Stimulated activated effector memory CD8-positive, alpha-beta T cell treated with anti-CD3 and anti-CD28 coated beads, Interleukin-12 subunit alpha, Interleukin-12 subunit beta, amount 100 ng/mL, for 72 hours (primary cell): ENCODE measurements around the gene RNF141.

Experiments used
- ATAC-seq: fragments of 150-1000 bp; cut with Tn5 transposase; 2 replicates; pipeline ENCODE4 v1.10.0; 2021
- DNase-seq, 2 donors: peaks; one replicate each; pipeline ENCODE4 v3.0.0; 2021 to 2022; ENCODE audit warnings: low spot score in 2 of 2
- H3K27ac Mint-ChIP-seq: one replicate; pipeline ENCODE4 v1.8.0; 2022; ENCODE audit warnings: mild to moderate bottlenecking, mixed read lengths
- H3K36me3 Mint-ChIP-seq: one replicate; pipeline ENCODE4 v1.8.0; 2022; ENCODE audit warnings: mild to moderate bottlenecking, mixed read lengths
- H3K4me1 Mint-ChIP-seq: one replicate; pipeline ENCODE4 v1.8.0; 2022; ENCODE audit warnings: mixed read lengths
- H3K4me3 Mint-ChIP-seq: one replicate; pipeline ENCODE4 v1.8.0; 2022; ENCODE audit warnings: mild to moderate bottlenecking, mixed read lengths
- H3K9me3 Mint-ChIP-seq: one replicate; pipeline ENCODE4 v1.8.0; 2022; ENCODE audit warnings: mixed read lengths

Gene RNF141

DNA sequence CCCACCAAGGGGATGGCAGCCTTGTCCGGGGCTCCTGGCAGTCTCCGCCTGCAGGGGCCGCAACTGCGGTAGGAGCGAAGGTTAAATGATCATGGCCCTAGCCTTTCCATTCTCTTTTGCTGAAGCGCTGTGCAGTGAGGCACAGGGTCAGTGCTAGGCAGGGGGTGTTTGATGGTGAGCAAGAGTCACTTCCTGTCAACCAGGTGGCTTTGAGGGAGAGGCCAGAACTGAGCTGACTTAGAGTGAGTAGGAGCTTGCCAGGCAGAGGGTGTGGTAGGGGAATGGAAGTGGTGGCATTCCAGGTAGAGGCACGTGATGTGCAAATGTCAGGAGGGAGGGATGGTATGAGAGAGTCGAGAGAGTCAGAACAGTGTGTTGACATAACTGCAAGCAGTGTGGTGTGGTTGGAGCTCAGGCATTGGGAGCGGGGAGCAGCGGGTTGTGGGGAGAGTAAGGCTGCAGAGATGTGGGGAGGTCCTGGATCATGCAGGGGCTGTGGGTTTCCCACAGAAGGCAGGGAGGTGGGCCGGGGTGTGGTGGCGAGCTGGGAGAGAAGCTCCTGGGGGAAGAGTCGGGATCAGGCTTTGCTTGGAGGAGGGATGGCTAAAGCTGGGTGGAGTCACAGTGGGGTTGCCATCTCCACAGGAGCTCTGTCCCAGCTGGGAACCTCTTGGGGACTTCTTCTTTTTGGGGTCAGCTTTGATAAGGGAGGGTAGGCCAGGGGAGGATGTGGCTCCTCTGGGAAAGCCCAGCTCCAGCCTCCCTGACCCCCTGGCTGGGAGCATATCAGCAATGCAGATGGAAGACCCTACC is 52.7 kb downstream of the RNF141 start:
- Mint-ChIP-seq H3K9me3 (no peaks in the 10 kb centered on the region), H3K36me3 (peaks cover 69% of the 10 kb centered on the region), H3K4me3 (peak overlapping the region; percentile 1), H3K4me1 (peaks cover 27% of the 10 kb centered on the region), H3K27ac (peak overlapping the region; percentile 74)
- ATAC-seq (peak; percentile 57), DNase-seq (no peak)

DNA sequence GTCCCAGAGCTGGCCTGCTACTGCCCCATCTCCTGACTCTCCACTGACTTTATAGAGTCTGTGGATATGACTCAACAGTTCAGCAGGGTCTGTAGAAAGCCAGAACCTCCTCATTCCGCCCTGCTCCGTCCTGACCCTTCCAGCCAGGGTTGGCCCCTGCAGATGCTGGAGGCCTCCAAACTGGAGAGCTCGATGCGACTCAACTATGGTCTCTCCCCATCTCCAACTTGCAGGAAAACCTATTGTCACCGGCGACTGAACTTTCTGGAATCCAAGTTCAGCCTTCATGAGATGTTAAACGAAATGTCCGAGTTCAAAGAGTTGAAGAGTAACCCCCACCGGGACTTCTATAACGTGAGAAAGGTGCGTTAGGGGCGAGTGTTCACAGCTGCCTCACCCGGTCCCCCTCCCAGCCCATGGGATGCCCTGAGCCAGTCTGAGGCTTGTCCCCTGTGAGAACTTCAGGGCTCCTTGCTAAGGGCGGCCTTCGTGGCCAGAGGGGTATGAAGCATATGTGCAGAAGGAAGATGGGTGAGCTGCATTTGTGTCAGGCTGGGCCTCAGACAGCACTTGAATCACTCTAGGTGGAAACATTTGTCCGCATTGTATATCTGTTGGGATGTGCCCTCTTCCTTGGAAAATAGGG is 53.9 kb downstream of the RNF141 start:
- Mint-ChIP-seq H3K4me1 (peaks cover 27% of the 10 kb centered on the region), H3K27ac (peak overlapping the region; percentile 74), H3K36me3 (peaks cover 67% of the 10 kb centered on the region), H3K4me3 (no peak overlapping the region), H3K9me3 (no peaks in the 10 kb centered on the region)
- no peak for DNase-seq
- no peak for ATAC-seq

DNA sequence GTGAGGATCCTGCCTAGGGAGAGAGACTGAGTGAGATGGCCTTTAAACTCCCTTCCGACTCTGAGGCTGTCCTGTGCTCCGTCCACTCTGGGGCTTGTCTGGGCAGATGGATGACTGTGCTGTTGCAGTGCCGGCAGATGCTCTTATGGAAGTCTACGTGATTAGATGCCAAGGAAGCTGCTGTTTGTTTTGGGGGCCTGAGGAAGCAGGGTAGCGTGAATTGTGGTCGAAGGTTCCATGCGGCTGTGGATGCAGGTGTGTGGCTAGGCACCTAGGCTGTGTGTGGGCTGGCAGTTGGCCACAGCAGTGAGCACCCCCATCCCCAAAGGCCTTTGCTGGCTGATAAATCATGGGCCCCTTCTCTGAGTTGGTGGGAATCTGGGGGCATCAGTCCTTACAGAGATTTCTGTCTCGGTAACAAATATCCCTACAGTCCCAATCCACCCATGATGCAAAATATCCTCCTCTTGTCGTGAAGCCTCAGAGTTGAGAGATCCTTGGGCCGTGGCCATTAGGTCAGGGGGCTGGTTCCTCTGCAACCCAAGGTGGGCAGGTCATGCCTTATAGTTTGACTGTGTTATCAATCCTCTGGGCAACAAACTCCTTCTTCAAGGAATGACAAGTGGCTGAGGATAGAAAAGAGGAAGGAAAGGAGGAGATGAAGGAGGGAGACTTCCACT is 54.7 kb downstream of the RNF141 start:
- ATAC-seq (no peak), DNase-seq (no peak)
- peak overlapping the region; percentile 34 for H3K27ac Mint-ChIP-seq
- H3K36me3 Mint-ChIP-seq: peaks cover 65% of the 10 kb centered on the region
- no peak overlapping the region for H3K4me3 Mint-ChIP-seq
- H3K9me3 Mint-ChIP-seq: no peaks in the 10 kb centered on the region
- H3K4me1 Mint-ChIP-seq: peaks cover 27% of the 10 kb centered on the region

DNA sequence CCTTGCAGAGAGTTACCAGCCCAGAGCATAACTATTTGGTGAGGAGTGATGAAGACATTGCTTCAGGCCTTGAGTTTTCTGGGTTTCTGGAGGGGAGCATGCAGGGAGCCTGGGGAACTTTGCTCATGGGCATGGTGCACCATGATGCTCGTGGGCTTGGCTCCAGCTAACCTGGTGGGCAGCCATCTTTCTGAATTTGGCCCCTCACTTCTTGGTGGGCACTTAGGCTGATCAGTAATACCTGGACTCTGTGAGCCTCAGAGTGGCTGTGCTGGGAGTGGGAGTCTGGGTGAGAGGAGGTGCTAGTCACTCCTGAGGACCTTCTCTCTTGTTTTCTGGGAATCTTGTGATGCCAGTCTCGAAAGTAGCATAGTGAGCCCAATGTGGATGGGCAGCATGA is 55.3 kb downstream of the RNF141 start:
- ATAC-seq (no peak), DNase-seq (no peak)
- H3K4me3 Mint-ChIP-seq: no peak overlapping the region
- H3K4me1 Mint-ChIP-seq: peaks cover 27% of the 10 kb centered on the region
- peak overlapping the region; percentile 34 for H3K27ac Mint-ChIP-seq
- H3K36me3 Mint-ChIP-seq: peaks cover 69% of the 10 kb centered on the region
- H3K9me3 Mint-ChIP-seq: no peaks in the 10 kb centered on the region

DNA sequence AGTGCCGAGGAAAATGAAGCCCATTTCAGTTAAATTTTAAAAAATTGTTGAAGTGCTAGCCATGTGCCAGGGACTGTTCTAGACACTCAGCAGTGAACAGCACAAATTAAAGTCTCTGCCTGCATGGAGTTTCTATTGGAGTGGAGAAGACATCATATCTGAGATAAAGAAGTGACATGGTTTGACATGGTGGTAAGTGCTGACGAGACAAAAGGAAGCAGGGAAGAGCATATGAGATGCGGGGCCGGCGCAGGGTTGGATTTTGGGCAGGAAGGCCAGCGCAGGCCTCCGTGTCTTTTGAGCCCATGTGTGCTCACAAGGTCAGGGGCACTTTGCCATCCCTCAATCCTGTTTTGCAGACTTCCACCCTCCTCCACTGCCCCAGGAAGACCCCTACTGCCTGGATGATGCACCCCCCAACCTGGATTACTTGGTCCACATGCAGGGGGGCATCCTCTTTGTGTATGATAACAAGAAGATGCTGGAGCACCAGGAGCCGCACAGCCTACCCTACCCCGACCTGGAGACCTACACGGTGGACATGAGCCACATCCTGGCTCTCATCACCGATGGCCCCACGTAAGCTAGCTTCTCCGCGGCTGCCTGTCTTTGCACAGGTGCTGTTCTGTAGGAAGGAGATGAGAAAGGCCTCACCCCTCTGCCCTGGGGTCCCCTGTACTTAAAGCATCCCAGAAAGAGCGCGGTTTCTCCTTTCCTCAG is 56.4 kb downstream of the RNF141 start:
- H3K4me3 Mint-ChIP-seq: no peak overlapping the region
- H3K4me1 Mint-ChIP-seq: peaks cover 19% of the 10 kb centered on the region
- peaks cover 66% of the 10 kb centered on the region for H3K36me3 Mint-ChIP-seq
- ATAC-seq (no peak), DNase-seq (no peak)
- no peaks in the 10 kb centered on the region for H3K9me3 Mint-ChIP-seq
- no peak overlapping the region for H3K27ac Mint-ChIP-seq

GRCh38 chr11:10483584-10483983 is 57.4 kb downstream of the RNF141 start:
- Mint-ChIP-seq H3K4me1 (peaks cover 16% of the 10 kb centered on the region), H3K27ac (peak overlapping the region; percentile 34), H3K4me3 (no peak overlapping the region), H3K36me3 (peaks cover 72% of the 10 kb centered on the region), H3K9me3 (no peaks in the 10 kb centered on the region)
- DNase-seq (no peak), ATAC-seq (no peak)

DNA sequence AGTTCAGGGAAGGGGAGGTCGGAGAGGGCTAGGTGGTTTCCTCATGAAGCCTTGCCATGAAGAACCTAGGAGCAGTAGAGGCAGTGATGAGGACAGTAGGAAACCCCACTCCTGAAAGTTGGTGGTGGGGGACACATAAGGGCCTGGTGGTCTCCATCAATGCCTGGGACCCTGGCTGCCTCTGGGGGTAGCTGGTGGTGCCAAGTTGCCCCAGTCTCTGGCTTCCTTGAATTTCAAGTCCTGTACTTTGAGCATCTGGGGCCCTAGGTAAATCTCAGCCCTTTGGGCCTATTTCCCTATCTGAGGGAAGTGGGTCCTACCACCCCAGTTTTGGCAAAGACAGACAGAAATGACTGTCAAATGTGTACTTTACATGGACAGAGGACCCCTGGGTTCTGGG is 57.8 kb downstream of the RNF141 start:
- peaks cover 16% of the 10 kb centered on the region for H3K4me1 Mint-ChIP-seq
- H3K4me3 Mint-ChIP-seq: no peak overlapping the region
- peak overlapping the region; percentile 34 for H3K27ac Mint-ChIP-seq
- ATAC-seq (no peak), DNase-seq (no peak)
- no peaks in the 10 kb centered on the region for H3K9me3 Mint-ChIP-seq
- peaks cover 72% of the 10 kb centered on the region for H3K36me3 Mint-ChIP-seq

GRCh38 chr11:10481560-10482349 is 59.2 kb downstream of the RNF141 start:
- no peak for DNase-seq
- H3K36me3 Mint-ChIP-seq: peaks cover 65% of the 10 kb centered on the region
- no peak overlapping the region for H3K27ac Mint-ChIP-seq
- H3K9me3 Mint-ChIP-seq: no peaks in the 10 kb centered on the region
- no peak for ATAC-seq
- H3K4me3 Mint-ChIP-seq: no peak overlapping the region
- H3K4me1 Mint-ChIP-seq: peaks cover 25% of the 10 kb centered on the region

GRCh38 chr11:10480760-10481159 is 60.2 kb downstream of the RNF141 start:
- no peak for ATAC-seq
- peaks cover 30% of the 10 kb centered on the region for H3K4me1 Mint-ChIP-seq
- H3K4me3 Mint-ChIP-seq: no peak overlapping the region

GRCh38 chr11:10480026-10480425 is 61.0 kb downstream of the RNF141 start:
- Mint-ChIP-seq H3K4me1 (peaks cover 31% of the 10 kb centered on the region), H3K4me3 (no peak overlapping the region), H3K27ac (no peak overlapping the region), H3K9me3 (no peaks in the 10 kb centered on the region), H3K36me3 (peaks cover 63% of the 10 kb centered on the region)
- ATAC-seq (no peak), DNase-seq (no peak)

More at GRCh38 chr11:10480760-10481159, 60.2 kb downstream of the RNF141 start:
- DNase-seq: no peak
- Mint-ChIP-seq H3K27ac (no peak overlapping the region), H3K9me3 (no peaks in the 10 kb centered on the region), H3K36me3 (peaks cover 69% of the 10 kb centered on the region)

DNA sequence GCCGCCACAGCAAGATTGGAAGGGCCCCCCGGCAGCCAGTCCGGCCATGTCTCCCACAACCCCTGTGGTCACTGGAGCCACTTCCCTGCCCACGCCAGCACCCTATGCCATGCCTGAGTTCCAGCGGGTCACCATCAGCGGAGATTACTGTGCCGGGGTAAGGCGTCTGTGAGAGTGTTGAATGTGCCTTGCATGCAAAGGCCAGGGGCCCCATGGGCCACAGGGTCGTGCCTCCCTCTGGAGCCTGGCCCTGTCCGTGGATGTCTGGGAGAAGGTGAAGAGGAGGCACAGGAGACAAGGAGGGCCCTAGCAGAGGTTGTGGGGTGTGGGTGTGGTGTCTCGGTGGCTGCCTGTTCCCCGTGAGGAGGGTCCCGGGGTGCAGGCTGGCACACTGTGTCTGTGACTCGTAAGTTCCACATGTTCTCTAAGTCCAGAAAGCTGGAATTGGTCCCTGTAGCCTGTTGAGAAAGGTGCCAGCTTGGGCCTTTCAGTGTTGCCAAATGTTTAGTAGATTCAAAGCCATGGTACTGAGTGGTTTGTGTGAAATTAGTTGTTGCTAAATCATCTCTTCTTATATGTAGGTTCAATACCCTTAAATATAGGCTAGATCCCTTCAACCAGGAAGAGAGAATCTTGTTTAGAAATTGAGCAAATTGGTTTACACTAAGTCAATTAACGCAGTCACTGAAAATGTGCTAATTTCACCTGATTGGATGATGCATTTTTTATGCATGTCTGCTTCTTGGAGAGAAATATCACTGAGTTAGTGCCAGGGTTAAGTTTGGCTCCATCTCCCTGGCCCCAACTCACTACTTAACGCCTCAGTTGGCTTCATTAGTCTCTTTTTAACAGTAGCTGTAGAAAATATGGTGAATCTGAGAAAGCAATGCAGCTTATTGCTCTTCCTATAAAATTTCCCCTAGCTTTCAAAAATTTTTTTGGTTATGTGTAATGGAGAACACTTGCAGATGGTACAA is 62.1 kb downstream of the RNF141 start:
- Mint-ChIP-seq H3K4me1 (peaks cover 43% of the 10 kb centered on the region), H3K36me3 (peaks cover 58% of the 10 kb centered on the region), H3K9me3 (no peaks in the 10 kb centered on the region), H3K4me3 (no peak overlapping the region), H3K27ac (peak overlapping the region; percentile 18)
- no peak for ATAC-seq
- no peak for DNase-seq

DNA sequence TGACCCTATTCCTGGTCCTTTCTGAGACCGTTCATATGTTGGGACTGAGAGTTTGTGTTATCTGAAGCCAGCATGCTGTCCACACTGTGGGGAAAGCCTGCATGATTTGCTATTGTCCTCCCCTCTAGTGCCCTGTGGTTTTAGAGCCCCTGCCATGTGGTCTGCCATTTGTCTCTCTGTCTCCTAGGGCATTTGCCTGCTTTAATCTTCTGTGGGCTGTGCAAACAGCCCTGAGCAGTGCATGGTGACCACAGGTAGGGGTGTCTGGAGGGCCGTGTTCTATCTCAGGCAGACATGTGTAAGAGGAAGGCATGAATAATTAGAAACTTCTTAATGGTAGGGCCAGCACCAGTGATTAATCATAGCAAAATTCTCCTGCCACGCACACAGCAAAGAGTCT is 62.9 kb downstream of the RNF141 start:
- peak overlapping the region; percentile 18 for H3K27ac Mint-ChIP-seq
- ATAC-seq (peak; percentile 38), DNase-seq (no peak)
- peaks cover 48% of the 10 kb centered on the region for H3K4me1 Mint-ChIP-seq
- H3K9me3 Mint-ChIP-seq: no peaks in the 10 kb centered on the region
- H3K36me3 Mint-ChIP-seq: peaks cover 58% of the 10 kb centered on the region
- H3K4me3 Mint-ChIP-seq: no peak overlapping the region

DNA sequence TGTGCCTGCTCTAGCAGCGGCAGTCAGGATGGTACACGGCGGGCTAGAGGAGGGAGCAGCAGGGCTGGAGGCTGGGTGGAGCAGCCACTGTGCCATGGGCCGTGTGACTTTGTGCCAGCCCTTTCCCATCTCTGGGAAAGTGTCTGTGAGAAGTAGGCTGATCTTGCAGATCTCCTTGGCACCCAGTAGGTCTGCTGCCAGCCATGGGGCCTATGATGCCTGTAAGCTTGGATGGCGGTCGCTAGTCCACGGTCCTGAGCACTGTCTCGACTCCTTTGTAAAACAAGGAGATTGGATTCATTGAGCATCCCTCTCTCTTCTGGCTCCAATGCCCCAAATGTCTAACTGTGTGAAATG is 63.3 kb downstream of the RNF141 start:
- Mint-ChIP-seq H3K27ac (peak overlapping the region; percentile 89), H3K4me3 (no peak overlapping the region), H3K9me3 (no peaks in the 10 kb centered on the region), H3K4me1 (peaks cover 48% of the 10 kb centered on the region), H3K36me3 (peaks cover 58% of the 10 kb centered on the region)
- DNase-seq (no peak), ATAC-seq (no peak)
